ENCODE measurements around the gene ZNF766.

DNA sequence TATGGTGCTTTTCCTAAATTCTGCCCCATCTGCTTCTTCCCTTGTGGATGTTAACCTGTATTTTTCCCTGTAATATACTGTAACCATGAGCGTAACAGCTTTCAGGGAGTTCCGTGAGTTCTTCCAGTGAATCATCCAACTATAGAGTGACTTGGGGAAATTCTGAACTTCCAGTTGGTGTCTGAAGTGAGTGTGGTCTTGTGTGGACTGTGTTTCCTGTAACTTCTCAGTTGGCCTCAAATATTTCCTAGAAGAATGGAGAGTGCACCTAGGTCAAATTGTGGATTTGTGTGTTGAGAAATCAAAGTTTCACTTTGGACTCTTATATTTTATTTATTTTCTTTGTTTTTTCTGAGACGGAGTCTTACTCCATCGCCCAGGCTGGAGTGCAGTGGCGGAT, 11.0 kb upstream of the ZNF766 start:
- no peak for TF ChIP-seq EZH2 (IDR thresholded peaks at IDR 0.05; ENCODE audit: insufficient read depth, poor library complexity, severe bottlenecking)
- TF ChIP-seq EZH2phosphoT487 (IDR thresholded peaks at IDR 0.05; ENCODE audit: insufficient read depth, low read depth): no peak

All from GM23248 (cell line).